Natural killer cell (primary cell): ENCODE results near the gene FAM131C. TPM values are rescaled to one million over a fixed set of nuclear protein-coding genes. Genes with fewer than 3 reads are reported as not detected.
"Not testable (repeated sequence)": the region's sequence is repeated elsewhere in the genome, so short reads cannot be mapped to it uniquely, and the experiment has no call there.

Experiments used
- ATAC-seq, 3 donors: fragments of 150-1000 bp in 2 of 3; fragments of 200-7000 bp in 1 of 3; cut with Tn5 transposase; 1 replicate in 1 of 3; 2 replicates in 2 of 3; pipeline ENCODE4 v1.10.0; 2021; ENCODE audit warnings: mild to moderate bottlenecking in 2 of 3, moderate library complexity in 2 of 3
- DNase-seq, 2 donors: peaks; one replicate each; pipeline versions ENCODE4 v3.0.0 to v3.0.0-alpha.2; 2013 to 2021; ENCODE audit warnings: mixed read lengths in 1 of 2
- H3K27ac ChIP-seq: one replicate; pipeline ENCODE4 v1.5.1; 2013; ENCODE audit warnings: mild to moderate bottlenecking, low read length
- H3K27me3 ChIP-seq: one replicate; pipeline ENCODE4 v1.6.1; 2013; ENCODE audit warnings: low read length; ENCODE audit not compliant: control insufficient read depth, insufficient read depth
- H3K36me3 ChIP-seq: one replicate; pipeline ENCODE4 v1.6.1; 2013; ENCODE audit warnings: low read length; ENCODE audit not compliant: control insufficient read depth, insufficient read depth
- H3K4me1 ChIP-seq: one replicate; pipeline ENCODE4 v1.6.1; 2013; ENCODE audit warnings: low read length; ENCODE audit not compliant: control insufficient read depth, insufficient read depth
- H3K4me3 ChIP-seq: one replicate; pipeline ENCODE4 v1.5.1; 2013; ENCODE audit warnings: low read length
- H3K9me3 ChIP-seq: one replicate; pipeline ENCODE4 v1.6.1; 2013; ENCODE audit warnings: low read length; ENCODE audit not compliant: control insufficient read depth, insufficient read depth
- H3K27ac Mint-ChIP-seq, 2 donors: one replicate each; pipeline ENCODE4 v1.8.0; 2022; ENCODE audit warnings: mild to moderate bottlenecking in 2 of 2, mixed read lengths in 2 of 2, moderate library complexity in 1 of 2
- H3K27me3 Mint-ChIP-seq, 2 donors: one replicate each; pipeline ENCODE4 v1.8.0; 2022; ENCODE audit warnings: low read depth in 2 of 2, mixed read lengths in 2 of 2
- H3K36me3 Mint-ChIP-seq: one replicate; pipeline ENCODE4 v1.8.0; 2022; ENCODE audit warnings: mixed read lengths
- H3K4me1 Mint-ChIP-seq, 2 donors: one replicate each; pipeline ENCODE4 v1.8.0; 2022; ENCODE audit warnings: mixed read lengths in 2 of 2
- H3K4me3 Mint-ChIP-seq: one replicate; pipeline ENCODE4 v1.8.0; 2022; ENCODE audit warnings: mild to moderate bottlenecking, moderate library complexity, mixed read lengths
- H3K9me3 Mint-ChIP-seq, 2 donors: one replicate each; pipeline ENCODE4 v1.8.0; 2022; ENCODE audit warnings: mixed read lengths in 2 of 2
- CTCF ChIP-seq: fragments of 200-600 bp; IDR thresholded peaks from one replicate; pipeline ENCODE4 v1.8.0; 2022; ENCODE audit warnings: antibody characterized with exemption
- WGBS: methylation state at CpG from one replicate; pipeline ENCODE4 v1.1.7; 2013; ENCODE audit warnings: missing lambda C conversion rate; ENCODE audit not compliant: insufficient coverage; 5-methylcytosine and 5-hydroxymethylcytosine counted together
- intact Hi-C: fragments of 100-400 bp; cut with micrococcal nuclease; formaldehyde crosslinking; loops from one replicate; pipeline ENCODE4 v1.14.2; 2022
- total RNA-seq, 4 donors: library from RNA; stranded (reverse); fragments of 120-200 nt in 1 of 4; gene quantifications; one replicate each; pipeline versions ENCODE4 v1.2.3 to v1.2.4, GENCODE V29; 2013 to 2022

The FAM131C gene
- total RNA-seq, 3 donors from 2014 or later (not counting 1 experiment from before 2014, with no cell fraction given): not detected

DNA sequence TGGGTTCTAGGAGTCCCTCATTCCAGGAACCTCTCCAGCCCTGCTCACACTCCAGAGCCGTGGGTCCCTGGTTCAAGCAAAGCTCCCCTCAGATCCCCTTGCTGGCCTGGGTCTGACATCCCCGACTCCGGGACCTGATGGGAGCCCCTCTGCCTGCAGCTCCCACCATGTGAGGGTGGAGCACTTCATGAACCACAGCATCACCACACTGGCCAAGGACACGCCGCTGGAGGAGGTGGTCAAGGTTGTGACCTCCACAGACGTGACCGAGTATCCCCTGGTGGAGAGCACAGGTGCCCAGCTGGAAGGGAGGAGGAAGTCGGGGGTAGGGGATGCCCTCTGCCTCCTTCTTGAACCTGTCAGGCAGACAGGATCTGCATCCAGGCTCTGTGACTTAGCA lies 41.9 kb downstream of the FAM131C start:
- no peak overlapping the region for H3K27ac ChIP-seq
- no peaks in the 10 kb centered on the region for H3K36me3 Mint-ChIP-seq
- peaks cover 0 to 16% of the 10 kb centered on the region in 2 donors for H3K27me3 Mint-ChIP-seq
- no peak for TF ChIP-seq CTCF
- H3K9me3 ChIP-seq: no peaks in the 10 kb centered on the region
- H3K4me1 Mint-ChIP-seq: peaks cover 0 to 8% of the 10 kb centered on the region in 2 donors
- no peak overlapping the region for H3K4me3 ChIP-seq
- peaks cover 6% of the 10 kb centered on the region for H3K27me3 ChIP-seq
- no peak overlapping the region for H3K4me3 Mint-ChIP-seq
- H3K27ac Mint-ChIP-seq: no peak overlapping the region
- H3K9me3 Mint-ChIP-seq: no peaks in the 10 kb centered on the region
- WGBS: 85% methylated on average over 7 of the region's 8 CpGs
- peaks cover 12% of the 10 kb centered on the region for H3K4me1 ChIP-seq
- H3K36me3 ChIP-seq: no peaks in the 10 kb centered on the region
- DNase-seq: no peak
- ATAC-seq: no peak
- intact Hi-C loops: no loop called here

DNA sequence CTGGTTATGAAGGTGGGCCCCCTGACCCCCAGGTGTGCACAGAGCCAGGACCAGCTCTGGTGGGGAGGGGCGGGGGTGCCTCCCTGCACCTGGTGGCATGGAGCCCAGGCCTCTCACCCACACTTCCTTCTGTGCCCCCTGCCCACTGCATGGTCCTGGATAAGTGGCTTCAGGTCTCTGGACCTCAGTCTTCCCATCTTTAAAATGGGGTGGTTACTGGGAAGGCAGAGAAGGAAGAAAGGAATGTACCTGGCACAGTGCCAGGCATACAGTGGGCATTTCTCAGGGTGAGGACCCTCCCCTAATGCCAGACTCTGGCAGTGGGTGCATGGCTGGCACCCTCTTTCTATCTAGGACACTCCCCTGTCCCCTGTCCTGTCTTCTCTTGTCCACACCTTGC lies 44.2 kb downstream of the FAM131C start:
- no peak for TF ChIP-seq CTCF
- 86% methylated on average over 1 of the region's 1 CpG for WGBS
- H3K27ac ChIP-seq: no peak overlapping the region
- peaks cover 13% of the 10 kb centered on the region for H3K4me1 ChIP-seq
- no peak for ATAC-seq
- Mint-ChIP-seq H3K27ac (no peak overlapping the region), H3K9me3 (no peaks in the 10 kb centered on the region), H3K27me3 (peaks cover 0 to 16% of the 10 kb centered on the region in 2 donors), H3K4me1 (peaks cover 0 to 8% of the 10 kb centered on the region in 2 donors), H3K36me3 (no peaks in the 10 kb centered on the region), H3K4me3 (no peak overlapping the region)
- no peaks in the 10 kb centered on the region for H3K9me3 ChIP-seq
- intact Hi-C loops: no loop called here
- no peak for DNase-seq
- peaks cover 6% of the 10 kb centered on the region for H3K27me3 ChIP-seq
- no peaks in the 10 kb centered on the region for H3K36me3 ChIP-seq
- H3K4me3 ChIP-seq: no peak overlapping the region

GRCh38 chr1:16029003-16029268 lies 44.5 kb downstream of the FAM131C start:
- H3K36me3 Mint-ChIP-seq, H3K4me3 Mint-ChIP-seq, intact Hi-C loops, H3K27ac Mint-ChIP-seq, H3K9me3 ChIP-seq, ATAC-seq, H3K27me3 ChIP-seq, H3K4me1 Mint-ChIP-seq, H3K4me3 ChIP-seq, DNase-seq, H3K27ac ChIP-seq, H3K36me3 ChIP-seq, H3K9me3 Mint-ChIP-seq: not testable (repeated sequence)
- peaks cover 13% of the 10 kb centered on the region for H3K4me1 ChIP-seq
- H3K27me3 Mint-ChIP-seq: peaks cover 0 to 16% of the 10 kb centered on the region in 2 donors
- 80% methylated on average over 13 of the region's 13 CpGs for WGBS

GRCh38 chr1:16028237-16029002 lies 45.0 kb downstream of the FAM131C start:
- H3K27me3 Mint-ChIP-seq: peaks cover 0 to 16% of the 10 kb centered on the region in 2 donors
- DNase-seq (no peak), ATAC-seq (no peak)
- H3K4me1 ChIP-seq: peaks cover 13% of the 10 kb centered on the region
- no peak overlapping the region for H3K27ac ChIP-seq
- H3K4me3 Mint-ChIP-seq: no peak overlapping the region
- WGBS: 57% methylated on average over 19 of the region's 19 CpGs
- H3K27me3 ChIP-seq: peaks cover 6% of the 10 kb centered on the region
- H3K27ac Mint-ChIP-seq: no peak overlapping the region
- peaks cover 0 to 8% of the 10 kb centered on the region in 2 donors for H3K4me1 Mint-ChIP-seq
- H3K9me3 ChIP-seq: no peaks in the 10 kb centered on the region
- no peak overlapping the region for H3K4me3 ChIP-seq
- no peaks in the 10 kb centered on the region for H3K9me3 Mint-ChIP-seq
- intact Hi-C loops: no loop called here
- H3K36me3 ChIP-seq: no peaks in the 10 kb centered on the region
- no peaks in the 10 kb centered on the region for H3K36me3 Mint-ChIP-seq
- TF ChIP-seq CTCF: no peak
